KMS-11 (cell line): ENCODE results near the gene PA2G4.

Experiments used
- H2AFZ ChIP-seq: fragments of 200-600 bp; sonication (generic); 2 replicates; pipeline ENCODE4 v1.6.1; 2016; ENCODE audit warnings: antibody characterized with exemption, mixed run types, low read depth
- H3K27ac ChIP-seq: fragments of 200-600 bp; sonication (generic); 2 replicates; pipeline ENCODE4 v1.6.1; 2016; ENCODE audit warnings: mild to moderate bottlenecking, mixed run types
- H3K27me3 ChIP-seq: fragments of 200-600 bp; sonication (generic); 2 replicates; pipeline ENCODE4 v1.6.1; 2017; ENCODE audit warnings: mild to moderate bottlenecking, low read depth, mixed run types, moderate library complexity; ENCODE audit not compliant: insufficient read depth
- H3K36me3 ChIP-seq: fragments of 200-600 bp; sonication (generic); 2 replicates; pipeline ENCODE4 v1.6.1; 2017; ENCODE audit warnings: mild to moderate bottlenecking, mixed run types; ENCODE audit not compliant: insufficient read depth
- H3K4me1 ChIP-seq: fragments of 200-600 bp; sonication (generic); 2 replicates; pipeline ENCODE4 v1.6.1; 2016; ENCODE audit warnings: mild to moderate bottlenecking, low read depth, mixed run types; ENCODE audit not compliant: poor library complexity, severe bottlenecking
- H3K4me2 ChIP-seq: fragments of 200-600 bp; sonication (generic); 2 replicates; pipeline ENCODE4 v1.7.0; 2016; ENCODE audit warnings: mild to moderate bottlenecking, mixed run types
- H3K4me3 ChIP-seq: fragments of 200-600 bp; sonication (generic); IDR thresholded peaks from 2 replicates; pipeline ENCODE4 v1.6.1; 2017; ENCODE audit warnings: low read depth, low read length, mixed read lengths; ENCODE audit not compliant: insufficient read depth
- H3K79me2 ChIP-seq: fragments of 200-600 bp; sonication (generic); 2 replicates; pipeline ENCODE4 v1.6.1; 2016; ENCODE audit warnings: low read depth, mixed run types; ENCODE audit not compliant: insufficient read depth
- H3K9ac ChIP-seq: fragments of 200-600 bp; sonication (generic); 2 replicates; pipeline ENCODE4 v1.6.1; 2016; ENCODE audit warnings: mild to moderate bottlenecking, mixed run types
- H4K20me1 ChIP-seq: fragments of 200-600 bp; sonication (generic); 2 replicates; pipeline ENCODE4 v1.6.1; 2016; ENCODE audit warnings: mild to moderate bottlenecking, mixed run types; ENCODE audit not compliant: insufficient read depth
- CTCF ChIP-seq: fragments of 200-600 bp; sonication (generic); conservative IDR thresholded peaks from 2 replicates; pipeline ENCODE4 v1.6.1; 2017; ENCODE audit warnings: low read depth, mild to moderate bottlenecking, antibody characterized with exemption, low read length, moderate library complexity, mixed read lengths

Gene PA2G4

DNA sequence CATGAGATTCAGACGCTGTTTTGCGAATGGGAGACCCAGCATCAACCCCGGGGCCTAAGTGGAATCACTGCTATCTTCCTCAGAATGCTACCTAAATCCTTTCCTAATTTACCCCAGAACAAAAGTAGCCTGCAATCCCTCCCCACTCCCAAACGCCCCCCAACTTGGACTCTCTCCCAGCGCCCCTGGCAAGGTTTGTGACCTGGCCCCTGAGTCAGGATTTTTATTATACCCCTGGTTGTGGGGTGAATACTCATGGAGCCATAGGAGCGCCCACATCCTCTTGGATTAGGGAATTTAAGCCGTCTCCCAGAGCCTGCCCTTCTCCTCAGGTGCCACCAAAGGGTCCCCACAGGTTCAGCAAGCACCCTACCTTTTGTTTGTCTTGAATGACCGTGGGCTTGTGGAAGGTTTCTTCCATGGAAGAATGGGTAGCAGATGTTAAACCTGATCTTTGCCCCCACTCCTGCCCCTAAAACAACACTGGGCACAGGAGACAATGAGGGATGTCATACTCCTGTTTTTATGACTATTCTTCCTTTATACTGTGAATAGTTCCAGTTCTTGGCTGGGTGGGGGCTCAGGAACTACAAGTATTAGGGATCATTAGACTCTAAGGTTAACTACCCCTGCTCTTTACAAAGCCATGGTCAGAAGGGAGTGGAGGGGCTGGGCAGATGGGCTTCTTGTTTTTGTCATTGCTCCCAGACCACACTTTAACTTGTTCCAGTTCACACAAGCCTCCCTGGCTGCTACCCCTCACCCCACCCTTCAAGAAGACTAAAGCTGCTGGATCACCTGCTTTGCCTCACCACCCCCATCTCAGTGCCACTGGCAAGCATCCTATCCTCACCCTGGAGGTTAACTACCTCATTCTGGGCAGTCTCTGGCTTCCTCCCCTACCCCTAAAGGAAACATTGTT lies 48.7 kb downstream of the PA2G4 start:
- Histone ChIP-seq H3K4me1 (peaks cover 47% of the 10 kb centered on the region), H3K9ac (peak overlapping the region; percentile 90; the same call in 1 of the 2 replicates), H3K27me3 (no peaks in the 10 kb centered on the region), H3K27ac (peak overlapping the region; percentile 89; the same call in 1 of the 2 replicates), H3K36me3 (no peaks in the 10 kb centered on the region), H4K20me1 (no peaks in the 10 kb centered on the region), H3K4me2 (peak overlapping the region; percentile 52), H2AFZ (peak overlapping the region; percentile 53), H3K79me2 (no peaks in the 10 kb centered on the region), H3K4me3 (peak overlapping the region; percentile 56)
- TF ChIP-seq CTCF: no peak

GRCh38 chr12:56153678-56154065 lies 49.3 kb downstream of the PA2G4 start:
- Histone ChIP-seq H3K27ac (no peak overlapping the region), H3K4me3 (no peak overlapping the region), H3K79me2 (peaks cover 6% of the 10 kb centered on the region), H3K4me2 (peak overlapping the region; percentile 52; the same call in 1 of the 2 replicates), H4K20me1 (no peaks in the 10 kb centered on the region), H3K36me3 (no peaks in the 10 kb centered on the region), H3K9ac (no peak overlapping the region; the same call in 1 of the 2 replicates), H3K27me3 (no peaks in the 10 kb centered on the region), H2AFZ (no peak overlapping the region), H3K4me1 (peaks cover 47% of the 10 kb centered on the region)
- no peak for TF ChIP-seq CTCF

DNA sequence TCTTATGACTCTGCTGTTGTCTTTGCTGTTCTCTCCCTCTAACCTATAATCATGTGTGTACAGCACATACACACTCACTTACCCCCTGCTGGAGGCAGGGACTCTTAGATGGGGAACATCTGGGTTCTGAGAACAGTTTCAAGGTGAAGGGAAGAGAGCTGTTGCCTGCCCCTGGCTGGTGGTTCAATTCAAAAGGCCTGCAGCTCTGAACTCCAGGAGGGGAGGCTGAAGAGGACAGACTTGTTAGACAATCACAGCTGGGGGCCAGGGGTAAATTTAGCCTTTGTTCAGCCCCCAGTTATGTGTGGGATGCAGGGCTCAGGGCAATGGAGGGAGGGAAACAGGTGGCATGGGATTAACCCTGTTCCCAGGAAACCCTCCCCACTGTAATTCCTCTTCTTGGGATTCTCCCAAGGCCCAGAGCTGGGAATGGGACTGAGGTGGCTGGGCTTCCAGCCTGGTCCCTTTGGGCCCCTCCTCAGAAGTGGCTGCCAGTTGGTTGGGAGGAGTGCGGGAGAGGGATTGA lies 50.0 kb downstream of the PA2G4 start:
- H3K27ac ChIP-seq: no peak overlapping the region
- peaks cover 48% of the 10 kb centered on the region for H3K4me1 ChIP-seq
- H3K36me3 ChIP-seq: no peaks in the 10 kb centered on the region

DNA sequence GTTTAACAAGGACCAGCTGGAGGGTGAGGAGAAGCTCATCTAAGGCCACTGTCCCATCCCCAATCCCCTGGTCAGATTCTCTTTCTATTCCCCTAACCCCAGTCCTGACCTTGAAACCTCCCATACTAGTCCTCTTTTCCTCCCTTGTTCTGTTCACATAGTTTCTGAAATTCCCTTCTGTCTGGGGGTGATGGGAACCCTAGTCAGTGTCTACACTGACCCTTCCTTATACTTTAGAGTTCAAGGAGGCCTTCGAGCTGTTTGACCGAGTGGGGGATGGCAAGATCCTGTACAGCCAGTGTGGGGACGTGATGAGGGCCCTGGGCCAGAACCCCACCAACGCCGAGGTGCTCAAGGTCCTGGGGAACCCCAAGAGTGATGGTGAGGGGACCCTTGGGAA lies 50.5 kb downstream of the PA2G4 start:
- Histone ChIP-seq H4K20me1 (no peaks in the 10 kb centered on the region), H3K4me2 (no peak overlapping the region), H3K27me3 (no peaks in the 10 kb centered on the region), H3K9ac (no peak overlapping the region), H3K4me3 (no peak overlapping the region), H2AFZ (no peak overlapping the region), H3K27ac (no peak overlapping the region), H3K79me2 (peaks cover 17% of the 10 kb centered on the region), H3K36me3 (peaks cover 2% of the 10 kb centered on the region; the same call in 1 of the 2 replicates), H3K4me1 (peaks cover 54% of the 10 kb centered on the region)
- TF ChIP-seq CTCF: no peak

More for the DNA sequence above, 50.0 kb downstream of the PA2G4 start:
- peaks cover 12% of the 10 kb centered on the region for H3K79me2 ChIP-seq
- no peaks in the 10 kb centered on the region for H3K27me3 ChIP-seq
- no peaks in the 10 kb centered on the region for H4K20me1 ChIP-seq
- no peak overlapping the region for H2AFZ ChIP-seq
- H3K9ac ChIP-seq: no peak overlapping the region
- no peak for TF ChIP-seq CTCF
- H3K4me2 ChIP-seq: peak overlapping the region; percentile 5; the same call in 1 of the 2 replicates
- H3K4me3 ChIP-seq: no peak overlapping the region
